HepG2 (cell line): ENCODE results near the gene FAM110A. TPM values are rescaled to one million over a fixed set of nuclear protein-coding genes. Genes with fewer than 3 reads are reported as not detected.

Experiments used
- ADNP ChIP-seq: sonication (generic); formaldehyde crosslinking; IDR thresholded peaks from 2 replicates; pipeline ENCODE4 v1.4.0; 2020; ENCODE audit warnings: missing genetic modification reagents
- AHDC1 ChIP-seq: sonication (generic); formaldehyde crosslinking; IDR thresholded peaks from 2 replicates; pipeline ENCODE4 v1.5.1; 2020; ENCODE audit warnings: mild to moderate bottlenecking, missing genetic modification reagents, borderline replicate concordance
- ATRX ChIP-seq: sonication (generic); formaldehyde crosslinking; IDR thresholded peaks from 2 replicates; pipeline ENCODE4 v1.4.0; 2020; ENCODE audit warnings: missing genetic modification reagents, borderline replicate concordance
- CENPT ChIP-seq: sonication (generic); formaldehyde crosslinking; IDR thresholded peaks from 2 replicates; pipeline ENCODE4 v1.8.0; 2022; ENCODE audit warnings: low read depth, mild to moderate bottlenecking, moderate library complexity, missing genetic modification reagents
- KMT2B ChIP-seq: IDR thresholded peaks from 2 replicates; pipeline ENCODE4 v1.6.1; 2016; ENCODE audit warnings: missing genetic modification reagents, missing compliant biosample characterization
- MIER2 ChIP-seq: IDR thresholded peaks from 2 replicates; pipeline ENCODE4 v1.6.1; 2016; ENCODE audit warnings: missing biosample characterization, missing genetic modification reagents
- PCBP2 ChIP-seq: fragments of 200-400 bp; formaldehyde crosslinking; optimal IDR thresholded peaks from 2 replicates; pipeline ENCODE3; 2018; ENCODE audit warnings: low read length, low read depth; ENCODE audit not compliant: poor library complexity, severe bottlenecking
- SALL1 ChIP-seq: sonication (generic); formaldehyde crosslinking; IDR thresholded peaks from 2 replicates; pipeline ENCODE4 v1.8.0; 2022; ENCODE audit warnings: mild to moderate bottlenecking, missing genetic modification reagents
- SOX6 ChIP-seq, 2 experiments: fragments of 450-650 bp in 1 of 2; sonication (generic) in 1 of 2; formaldehyde crosslinking in 1 of 2; IDR thresholded peaks; 2 replicates each; pipeline versions ENCODE4 v1.4.0 to v1.6.1; 2017 to 2020; ENCODE audit warnings: antibody characterized with exemption in 1 of 2, mild to moderate bottlenecking in 1 of 2, missing genetic modification reagents in 1 of 2
- SRF ChIP-seq: IDR thresholded peaks from 2 replicates; pipeline ENCODE4 v1.6.1; 2011; ENCODE audit warnings: mild to moderate bottlenecking, low read depth, low read length, moderate library complexity
- ZNF10 ChIP-seq: sonication (generic); formaldehyde crosslinking; IDR thresholded peaks from 2 replicates; pipeline ENCODE4 v1.4.0; 2020; ENCODE audit warnings: mild to moderate bottlenecking, low read depth, missing genetic modification reagents, borderline replicate concordance
- ZNF224 ChIP-seq: sonication (generic); formaldehyde crosslinking; IDR thresholded peaks from 2 replicates; pipeline ENCODE4 v1.5.0; 2020; ENCODE audit warnings: mild to moderate bottlenecking, missing genetic modification reagents
- ZNF460 ChIP-seq: sonication (generic); formaldehyde crosslinking; IDR thresholded peaks from 2 replicates; pipeline ENCODE4 v1.5.1; 2020; ENCODE audit warnings: missing genetic modification reagents, mild to moderate bottlenecking, borderline replicate concordance
- ZNF737 ChIP-seq: sonication (generic); formaldehyde crosslinking; IDR thresholded peaks from 2 replicates; pipeline ENCODE4 v1.5.0; 2020; ENCODE audit warnings: missing genetic modification reagents, mild to moderate bottlenecking, borderline replicate concordance
- ZNF800 ChIP-seq: sonication (generic); formaldehyde crosslinking; IDR thresholded peaks from 2 replicates; pipeline ENCODE4 v1.4.0; 2020; ENCODE audit warnings: missing genetic modification reagents
- ZSCAN20 ChIP-seq: sonication (generic); formaldehyde crosslinking; IDR thresholded peaks from 2 replicates; pipeline ENCODE4 v1.4.0; 2020; ENCODE audit warnings: missing genetic modification reagents, mild to moderate bottlenecking, borderline replicate concordance
- ZZZ3 ChIP-seq: sonication (generic); formaldehyde crosslinking; IDR thresholded peaks from 2 replicates; pipeline ENCODE4 v1.4.0; 2020; ENCODE audit warnings: missing genetic modification reagents, mild to moderate bottlenecking, borderline replicate concordance
- polyA plus RNA-seq, 8 experiments: library from polyadenylated mRNA; depleted of rRNA in 3 of 8; stranded (reverse) in 7 of 8; unstranded in 1 of 8; fragments of >200 nt; fragmentation: Illumina TruSeq in 4 of 8; extraction: Trizol in 4 of 8; gene quantifications; 2 replicates each; pipeline versions ENCODE4 v1.2.1 to v1.2.3, GENCODE V29; 2011 to 2016; ENCODE audit warnings: low read depth in 4 of 8, missing spikeins in 1 of 8, mixed read lengths in 1 of 8; ENCODE audit not compliant: insufficient read depth in 1 of 8
- total RNA-seq, 5 experiments: library from RNA; depleted of rRNA; stranded (reverse); fragments of >200 nt; fragmentation: Illumina TruSeq; extraction: Trizol; gene quantifications; 2 replicates each; pipeline ENCODE4 v1.2.3, GENCODE V29; 2016; ENCODE audit warnings: low read depth in 1 of 5
- TF ChIP-seq, protein P1 (sequence below): sonication (generic); formaldehyde crosslinking; IDR thresholded peaks from 2 replicates; pipeline ENCODE4 v1.4.0; 2020; ENCODE audit warnings: low read depth, mild to moderate bottlenecking, missing genetic modification reagents
- TF ChIP-seq, protein P2 (sequence below): sonication (generic); formaldehyde crosslinking; IDR thresholded peaks from 2 replicates; pipeline ENCODE4 v1.8.1; 2023; ENCODE audit warnings: mild to moderate bottlenecking, missing genetic modification reagents, borderline replicate concordance

FAM110A gene
- total and polyA plus RNA-seq, 2 of the 13 experiments (the other 11 are each of a cell fraction or from before 2014, with no cell fraction given): 1.9 TPM

- peak; percentile 42; the same call in 1 of the 2 replicates for TF ChIP-seq ZNF800 (CRISPR knock-in tag)
- peak; percentile 83 for TF ChIP-seq MIER2
- TF ChIP-seq PCBP2: no peak
- no peak for TF ChIP-seq ZZZ3 (CRISPR knock-in tag)
- TF ChIP-seq ZSCAN20 (CRISPR knock-in tag): no peak
- TF ChIP-seq SRF: no peak
- TF ChIP-seq SOX6 (IDR thresholded peaks at IDR 0.05): no peak
- no peak for TF ChIP-seq SOX6 (CRISPR knock-in tag; IDR thresholded peaks at IDR 0.05)
- no peak for TF ChIP-seq ZNF460 (CRISPR knock-in tag)
- no peak for TF ChIP-seq ZNF10 (CRISPR knock-in tag)
- TF ChIP-seq AHDC1 (CRISPR knock-in tag): no peak
- TF ChIP-seq ZNF737 (CRISPR knock-in tag): no peak
- TF ChIP-seq ATRX (CRISPR knock-in tag): no peak
- no peak for TF ChIP-seq KMT2B
- TF ChIP-seq ADNP (CRISPR knock-in tag): no peak
- no peak for TF ChIP-seq ZNF224 (CRISPR knock-in tag)
- TF ChIP-seq SALL1 (CRISPR knock-in tag): no peak
- TF ChIP-seq, protein P1, sequence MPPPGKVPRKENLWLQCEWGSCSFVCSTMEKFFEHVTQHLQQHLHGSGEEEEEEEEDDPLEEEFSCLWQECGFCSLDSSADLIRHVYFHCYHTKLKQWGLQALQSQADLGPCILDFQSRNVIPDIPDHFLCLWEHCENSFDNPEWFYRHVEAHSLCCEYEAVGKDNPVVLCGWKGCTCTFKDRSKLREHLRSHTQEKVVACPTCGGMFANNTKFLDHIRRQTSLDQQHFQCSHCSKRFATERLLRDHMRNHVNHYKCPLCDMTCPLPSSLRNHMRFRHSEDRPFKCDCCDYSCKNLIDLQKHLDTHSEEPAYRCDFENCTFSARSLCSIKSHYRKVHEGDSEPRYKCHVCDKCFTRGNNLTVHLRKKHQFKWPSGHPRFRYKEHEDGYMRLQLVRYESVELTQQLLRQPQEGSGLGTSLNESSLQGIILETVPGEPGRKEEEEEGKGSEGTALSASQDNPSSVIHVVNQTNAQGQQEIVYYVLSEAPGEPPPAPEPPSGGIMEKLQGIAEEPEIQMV (CRISPR knock-in tag): no peak
- TF ChIP-seq CENPT (CRISPR knock-in tag): no peak
- TF ChIP-seq, protein P2, sequence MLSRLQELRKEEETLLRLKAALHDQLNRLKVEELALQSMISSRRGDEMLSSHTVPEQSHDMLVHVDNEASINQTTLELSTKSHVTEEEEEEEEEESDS (CRISPR knock-in tag): no peak
These were observed 51.8 kb downstream of the FAM110A start (continued) for GRCh38 chr20:884983-885952.
